ENCODE results near the gene PPP1R1C. TPM values are rescaled to one million over a fixed set of nuclear protein-coding genes. Genes with fewer than 3 reads are reported as not detected.

PPP1R1C gene
- total RNA-seq, 1 experiment from 2014 or later: 4.0 TPM

- no peak overlapping the region for H3K27ac ChIP-seq (ENCODE audit: insufficient read length, low read depth, low read length)
- no peak overlapping the region for H3K23ac ChIP-seq (ENCODE audit: insufficient read length, low read depth, low read length)
- no peaks in the 10 kb centered on the region for H4K20me1 ChIP-seq (ENCODE audit: control insufficient read depth, insufficient read depth, insufficient read length)
- no peak overlapping the region for H3K4ac ChIP-seq (ENCODE audit: low read depth, low read length)
- H3K4me2 ChIP-seq (ENCODE audit: insufficient read depth, insufficient read length, low read length): no peak overlapping the region
- no peak overlapping the region for H3K56ac ChIP-seq (ENCODE audit: insufficient read length, low read depth, low read length)
- H3K23me2 ChIP-seq (ENCODE audit: insufficient read length, low read depth, low read length, poor library complexity, severe bottlenecking): no peaks in the 10 kb centered on the region
- no peak overlapping the region for H2AK5ac ChIP-seq (ENCODE audit: insufficient read length, low read length)
- H4K5ac ChIP-seq (ENCODE audit: insufficient read length, low read depth, low read length): no peak overlapping the region
- no peaks in the 10 kb centered on the region for H3K4me1 ChIP-seq (ENCODE audit: insufficient read depth, low read length)
- no CpG with 5 or more reads among the region's 5 CpGs for WGBS (ENCODE audit: extremely low coverage, insufficient read length, low lambda C conversion rate)
- H3K27me3 ChIP-seq (ENCODE audit: insufficient read depth, low read length): no peaks in the 10 kb centered on the region
- no peaks in the 10 kb centered on the region for H3K79me2 ChIP-seq (ENCODE audit: insufficient read depth, low read length)
- no peak overlapping the region for H2BK20ac ChIP-seq (ENCODE audit: low read depth, low read length, poor library complexity, severe bottlenecking)
- no peak overlapping the region for H2BK120ac ChIP-seq (ENCODE audit: low read depth, low read length, poor library complexity, severe bottlenecking)
- Mint-ChIP-seq H3K27ac (no peak overlapping the region), H3K9me3 (no peaks in the 10 kb centered on the region), H3K4me1 (no peaks in the 10 kb centered on the region), H3K36me3 (ENCODE audit: insufficient read depth in 1 of 3, low read depth in 3 of 3) (no peaks in the 10 kb centered on the region), H3K4me3 (no peak overlapping the region), H3K27me3 (ENCODE audit: low read depth) (no peaks in the 10 kb centered on the region; the same call in 1 of the 2 replicates)
- H3K9me3 ChIP-seq (ENCODE audit: control insufficient read depth, low read depth, low read length): no peaks in the 10 kb centered on the region
- no peak overlapping the region for H4K8ac ChIP-seq (replicated peaks; ENCODE audit: insufficient read length, low read depth, low read length)
- no peak for TF ChIP-seq CTCF (conservative IDR thresholded peaks at IDR 0.05)
- H2BK5ac ChIP-seq (ENCODE audit: insufficient read length, low read length): no peak overlapping the region
- no peak overlapping the region for H2BK12ac ChIP-seq (ENCODE audit: insufficient read length, low read depth, low read length)
- H2AFZ ChIP-seq (ENCODE audit: low read length): no peak overlapping the region
- H3K14ac ChIP-seq (ENCODE audit: insufficient read depth, low read length): no peak overlapping the region
- no peak overlapping the region for H4K91ac ChIP-seq (ENCODE audit: insufficient read length, low read depth, low read length)
- H3K9ac ChIP-seq (ENCODE audit: extremely low read depth, insufficient read length, low read length): no peak overlapping the region
- no peaks in the 10 kb centered on the region for H3K79me1 ChIP-seq (ENCODE audit: insufficient read depth, low read depth, low read length, poor library complexity, severe bottlenecking)
- H3K18ac ChIP-seq (ENCODE audit: insufficient read length, low read depth, low read length): no peak overlapping the region
- DNase-seq: no peak
- H3T11ph ChIP-seq (ENCODE audit: low read length): no peak overlapping the region
- no peak overlapping the region for H2BK15ac ChIP-seq (ENCODE audit: low read depth, low read length)
Measured at GRCh38 chr2:181973171-181973783, 12.4 kb upstream of the PPP1R1C start.
